Smooth muscle cell (in vitro differentiated cells): ENCODE measurements around the gene KIF5B. TPM values are rescaled to one million over a fixed set of nuclear protein-coding genes. Genes with fewer than 3 reads are reported as not detected.

Source experiments
- DNase-seq: peaks from one replicate; lab custom pipeline; 2025; ENCODE audit not compliant: unreplicated experiment; lab: John Stamatoyannopoulos, UW
- H2AFZ ChIP-seq: fragments of 200-600 bp; sonication (generic); 2 replicates; pipeline ENCODE4 v1.6.0; 2016; ENCODE audit warnings: antibody characterized with exemption, low read depth, mild to moderate bottlenecking
- H3F3A ChIP-seq: fragments of 200-600 bp; sonication (generic); 2 replicates; pipeline ENCODE4 v1.6.0; 2017; ENCODE audit warnings: antibody characterized with exemption, low read depth
- H3K27ac ChIP-seq: fragments of 200-600 bp; sonication (generic); 2 replicates; pipeline ENCODE4 v1.5.1; 2016; ENCODE audit warnings: low read depth, mild to moderate bottlenecking
- H3K27me3 ChIP-seq: fragments of 200-600 bp; sonication (generic); 2 replicates; pipeline ENCODE4 v1.6.1; 2016; ENCODE audit warnings: low read depth, mild to moderate bottlenecking
- H3K36me3 ChIP-seq: fragments of 200-600 bp; sonication (generic); 2 replicates; pipeline ENCODE4 v1.5.1; 2016; ENCODE audit warnings: low read depth
- H3K4me1 ChIP-seq: fragments of 200-600 bp; sonication (generic); 2 replicates; pipeline ENCODE4 v1.5.1; 2016; ENCODE audit warnings: low read depth
- H3K4me2 ChIP-seq: fragments of 200-600 bp; sonication (generic); 2 replicates; pipeline ENCODE4 v1.6.0; 2016; ENCODE audit warnings: mild to moderate bottlenecking
- H3K4me3 ChIP-seq: fragments of 200-600 bp; sonication (generic); 2 replicates; pipeline ENCODE4 v1.5.1; 2016; ENCODE audit warnings: mild to moderate bottlenecking
- H3K79me2 ChIP-seq: fragments of 200-600 bp; sonication (generic); 2 replicates; pipeline ENCODE4 v1.6.0; 2016; ENCODE audit warnings: low read depth, mild to moderate bottlenecking
- H3K9ac ChIP-seq: fragments of 200-600 bp; sonication (generic); 2 replicates; pipeline ENCODE4 v1.6.0; 2016; ENCODE audit warnings: low read depth
- H3K9me3 ChIP-seq: fragments of 200-600 bp; sonication (generic); replicated peaks from 2 replicates; pipeline ENCODE4 v1.5.1; 2016; ENCODE audit warnings: low read depth
- H4K20me1 ChIP-seq: fragments of 200-600 bp; sonication (generic); 2 replicates; pipeline ENCODE4 v1.6.0; 2016; ENCODE audit warnings: low read depth
- CTCF ChIP-seq: fragments of 200-600 bp; sonication (generic); IDR thresholded peaks from 2 replicates; pipeline ENCODE4 v1.5.1; 2017; ENCODE audit warnings: borderline replicate concordance, mild to moderate bottlenecking, antibody characterized with exemption; ENCODE audit not compliant: insufficient read depth, poor library complexity, severe bottlenecking
- WGBS: methylation state at CpG from one replicate; pipeline ENCODE4 v1.1.7; 2016; ENCODE audit warnings: low lambda C conversion rate; 5-methylcytosine and 5-hydroxymethylcytosine counted together
- polyA plus RNA-seq: library from polyadenylated mRNA; unstranded; fragments of >200 nt; fragmentation: Nextera tagmentation; extraction: Ambion mirVana; gene quantifications from 2 replicates; pipeline ENCODE4 v1.2.1, GENCODE V29; 2016
- total RNA-seq: library from RNA; depleted of rRNA; stranded (reverse); fragments of >200 nt; gene quantifications from 2 replicates; pipeline ENCODE4 v1.2.3, GENCODE V29; 2014

KIF5B gene
- total RNA-seq (164 and 198 TPM in 2 replicates), polyA plus RNA-seq (74.2 and 82.2 TPM in 2 replicates)

GRCh38 chr10:32056136-32057035 lies at the start of gene KIF5B:
KIF5B (minus strand) TSS chr10:32056425; CDS start chr10:32055973, 452 bp downstream.
- TF ChIP-seq CTCF: no peak
- Histone ChIP-seq H3F3A (peaks cover 5% of the 10 kb centered on the region), H3K36me3 (no peaks in the 10 kb centered on the region), H3K9ac (peak within 1 kb of the TSS; percentile 95), H3K79me2 (peaks cover 47% of the 10 kb centered on the region), H3K4me3 (peak within 1 kb of the TSS; percentile 97), H3K4me1 (peaks cover 26% of the 10 kb centered on the region), H2AFZ (peak within 1 kb of the TSS; percentile 95), H3K9me3 (no peaks in the 10 kb centered on the region), H3K27ac (peak within 1 kb of the TSS; percentile 91), H3K4me2 (peak within 1 kb of the TSS; percentile 94), H4K20me1 (peaks cover 42% of the 10 kb centered on the region), H3K27me3 (no peaks in the 10 kb centered on the region)
- 4% methylated on average over 63 of the region's 63 CpGs for WGBS
- peak; percentile 75 for DNase-seq

- Histone ChIP-seq H3K4me1 (no peaks in the 10 kb centered on the region), H3K27ac (no peak overlapping the region), H2AFZ (no peak overlapping the region), H3K9me3 (no peaks in the 10 kb centered on the region), H3K9ac (no peak overlapping the region), H3F3A (no peaks in the 10 kb centered on the region), H4K20me1 (no peaks in the 10 kb centered on the region), H3K4me2 (no peak overlapping the region), H3K27me3 (no peaks in the 10 kb centered on the region), H3K36me3 (no peaks in the 10 kb centered on the region), H3K79me2 (no peaks in the 10 kb centered on the region), H3K4me3 (no peak overlapping the region)
- WGBS: 93% methylated on average over 7 of the region's 7 CpGs
- no peak for TF ChIP-seq CTCF
- no peak for DNase-seq
Measured at GRCh38 chr10:32105782-32106382, 49.7 kb upstream of the KIF5B start.

GRCh38 chr10:32104622-32105509 lies 48.6 kb upstream of the KIF5B start:
- 91% methylated on average over 5 of the region's 5 CpGs for WGBS
- no peaks in the 10 kb centered on the region for H3K4me1 ChIP-seq
- no peak overlapping the region for H2AFZ ChIP-seq
- H3K27me3 ChIP-seq: no peaks in the 10 kb centered on the region
- H3K9me3 ChIP-seq: no peaks in the 10 kb centered on the region
- no peaks in the 10 kb centered on the region for H4K20me1 ChIP-seq
- no peaks in the 10 kb centered on the region for H3K79me2 ChIP-seq
- H3K36me3 ChIP-seq: no peaks in the 10 kb centered on the region
- DNase-seq: no peak
- no peak overlapping the region for H3K4me3 ChIP-seq
- H3K4me2 ChIP-seq: no peak overlapping the region
- no peak overlapping the region for H3K9ac ChIP-seq
- no peak overlapping the region for H3K27ac ChIP-seq
- no peaks in the 10 kb centered on the region for H3F3A ChIP-seq
- TF ChIP-seq CTCF: no peak
